ENCODE results near the gene PPP6C.
A peak's percentile ranks its signal among the peaks of the same experiment; 100 is the strongest.
"Not testable (repeated sequence)": the region's sequence is repeated elsewhere in the genome, so short reads cannot be mapped to it uniquely, and the experiment has no call there.

The PPP6C gene

DNA sequence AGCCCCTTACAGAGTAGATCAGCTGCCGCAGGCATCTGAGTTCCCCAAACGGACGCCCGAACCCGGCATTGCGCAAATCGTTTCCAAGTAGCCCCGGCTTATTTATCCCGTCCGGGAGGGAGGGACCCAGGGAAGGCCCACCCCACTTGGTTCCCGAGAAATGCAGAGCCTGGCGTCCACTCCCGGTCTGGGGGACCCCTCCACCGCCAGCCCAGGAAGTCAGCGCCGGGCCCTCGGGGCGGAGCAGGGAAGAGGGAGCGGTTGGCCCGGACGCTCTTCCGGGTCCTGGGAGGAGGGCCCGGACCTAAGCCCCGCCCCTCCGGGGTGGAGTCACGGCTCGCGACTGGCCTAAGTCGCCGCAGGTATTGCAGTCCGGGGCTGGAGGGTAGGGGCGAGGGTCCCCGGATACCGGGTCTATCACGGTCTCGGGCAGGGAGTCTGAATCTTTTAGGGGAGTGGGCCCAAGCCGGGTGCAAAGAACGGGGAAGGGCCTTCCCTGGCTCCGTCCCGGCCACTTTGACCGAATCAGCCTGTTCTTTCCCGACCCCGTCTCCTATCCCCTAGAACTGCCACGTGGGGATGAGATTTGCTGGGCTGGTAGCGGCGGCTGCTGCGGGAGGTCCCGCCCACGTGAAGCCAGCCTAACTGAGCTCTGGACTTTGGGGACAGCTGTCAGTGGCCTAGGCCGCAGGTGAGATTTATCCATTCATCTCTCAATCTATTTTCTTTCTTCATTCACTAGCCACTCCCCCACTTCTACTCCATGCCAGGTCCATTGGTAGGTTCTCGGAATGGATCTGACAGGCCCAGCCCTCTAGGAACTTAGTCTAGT, 10.8 kb upstream of the PPP6C start, which contains the start of gene RABEPK:
Gene RABEPK (plus strand): TSS at position 327 of the 832 bp plus-strand sequence. CDS start 2,472 bp downstream, outside the sequence.
- Mint-ChIP-seq H3K4me3 (peak within 1 kb of the TSS; percentile 93), H3K4me1 (peaks cover 35% of the 10 kb centered on the region), H3K27me3 (no peaks in the 10 kb centered on the region), H3K27ac (peak within 1 kb of the TSS; percentile 91), H3K9me3 (no peaks in the 10 kb centered on the region), H3K36me3 (peaks cover 20% of the 10 kb centered on the region)
- CTCF ChIA-PET, result no interaction called here
- DNase-seq, result peak; percentile 94

DNA sequence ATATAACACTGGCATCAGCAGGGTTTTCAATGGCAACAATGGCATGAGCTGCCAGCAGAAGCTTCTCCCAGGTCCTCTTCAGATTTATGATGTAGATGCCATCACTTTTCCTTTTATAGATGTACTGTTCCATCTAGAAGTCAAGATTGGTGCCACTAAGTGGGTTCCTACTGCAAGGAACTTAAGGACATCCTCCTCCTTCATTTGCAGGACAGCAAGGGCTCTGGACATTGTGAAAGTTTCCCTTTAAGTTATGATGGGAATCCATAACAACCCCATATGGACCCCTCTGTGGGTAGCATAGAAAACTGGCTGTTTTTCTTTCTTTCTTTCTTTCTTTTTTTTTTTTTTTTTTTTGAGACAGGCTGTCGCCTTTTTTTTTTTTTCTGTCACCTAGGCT, 6.0 kb upstream of the PPP6C start:
- Mint-ChIP-seq H3K4me1 (peaks cover 70% of the 10 kb centered on the region), H3K27ac (peak overlapping the region; percentile 28)
- H3K27me3 Mint-ChIP-seq, CTCF ChIA-PET, H3K4me3 Mint-ChIP-seq, H3K9me3 Mint-ChIP-seq, DNase-seq, H3K36me3 Mint-ChIP-seq: not testable (repeated sequence)

DNA sequence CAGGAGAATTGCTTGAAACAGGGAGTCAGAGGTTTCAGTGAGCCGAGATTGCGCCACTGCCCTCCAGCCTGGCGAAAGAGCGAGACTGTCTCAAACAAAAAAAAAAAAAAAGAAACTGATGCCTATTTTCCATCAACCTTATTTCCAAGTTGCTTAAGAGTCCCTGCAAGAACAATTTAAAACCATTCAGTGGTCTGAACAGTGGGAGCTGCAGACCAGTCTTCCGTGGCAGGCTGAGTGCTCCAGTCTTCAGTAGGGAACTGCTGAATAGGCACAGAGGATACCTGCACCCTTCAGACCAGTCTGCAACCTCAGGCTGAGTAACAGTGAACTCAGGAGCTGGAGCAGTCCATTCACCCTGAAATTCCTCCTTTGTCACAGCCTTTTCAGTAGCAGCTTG, 4.9 kb upstream of the PPP6C start:
- Mint-ChIP-seq H3K27ac (peak overlapping the region; percentile 84), H3K4me3 (peak overlapping the region; percentile 65), H3K4me1 (peaks cover 71% of the 10 kb centered on the region)
- H3K36me3 Mint-ChIP-seq, H3K27me3 Mint-ChIP-seq, H3K9me3 Mint-ChIP-seq, DNase-seq, CTCF ChIA-PET: not testable (repeated sequence)

DNA sequence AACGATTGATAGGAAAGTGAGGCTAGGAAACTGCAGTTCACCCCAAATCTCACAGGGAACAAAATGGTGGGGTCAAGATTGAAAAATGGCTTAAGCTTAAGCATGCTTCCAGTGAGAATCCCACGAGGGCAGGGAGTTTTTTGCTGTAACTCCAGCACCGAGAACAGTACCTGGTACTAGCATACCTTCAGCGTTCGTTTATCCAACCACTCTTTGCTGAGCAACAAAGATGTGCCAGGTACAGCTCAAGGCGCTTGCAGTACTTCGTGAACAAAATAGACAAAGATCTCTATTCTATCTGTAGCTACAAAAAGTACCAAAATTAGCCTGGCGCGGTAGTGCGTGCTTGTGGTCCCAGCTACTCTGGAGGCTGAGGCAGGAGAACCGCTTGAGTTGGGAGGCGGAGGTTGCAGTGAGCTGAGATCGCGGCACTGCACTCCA, 778 bp upstream of the PPP6C start:
- Mint-ChIP-seq H3K36me3 (peaks cover 7% of the 10 kb centered on the region), H3K27ac (peak overlapping the region; percentile 88), H3K4me1 (peaks cover 67% of the 10 kb centered on the region), H3K27me3 (no peaks in the 10 kb centered on the region), H3K9me3 (no peaks in the 10 kb centered on the region), H3K4me3 (peak overlapping the region; percentile 95)
- DNase-seq, result peak; percentile 30
- CTCF ChIA-PET, result interaction anchor here (0.6 to 0.7 kb wide), 2 partner anchors 65 to 172 kb away, joined by 3 read pairs; no protein-coding TSS in a partner anchor

DNA sequence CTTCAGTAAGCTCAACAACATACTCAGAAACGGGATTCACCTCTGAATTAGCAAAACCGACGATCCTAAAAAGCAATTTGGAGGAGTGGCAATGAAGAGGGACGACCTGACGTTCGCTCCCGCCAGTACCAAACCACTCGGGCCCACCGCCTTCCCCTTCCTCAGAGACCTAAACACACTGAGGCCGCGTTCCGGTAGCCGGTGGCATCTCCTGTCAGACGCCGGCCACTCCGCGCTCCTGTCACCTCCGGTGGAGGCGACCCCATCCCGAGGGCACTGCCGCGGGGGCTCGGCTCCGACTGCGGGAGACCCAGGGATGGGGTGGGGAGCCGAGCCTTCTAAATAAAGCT, 617 bp downstream of the PPP6C start:
- H3K4me3 Mint-ChIP-seq, result peak overlapping the region; percentile 95
- H3K36me3 Mint-ChIP-seq, result peaks cover 13% of the 10 kb centered on the region
- peak overlapping the region; percentile 88 for H3K27ac Mint-ChIP-seq
- H3K27me3 Mint-ChIP-seq, result no peaks in the 10 kb centered on the region
- DNase-seq, result peak; percentile 61
- CTCF ChIA-PET, result interaction anchor here (1.0 kb wide), 1 partner anchor 233 kb away, joined by 3 read pairs; no protein-coding TSS in a partner anchor
- H3K9me3 Mint-ChIP-seq, result no peaks in the 10 kb centered on the region
- peaks cover 53% of the 10 kb centered on the region for H3K4me1 Mint-ChIP-seq

DNA sequence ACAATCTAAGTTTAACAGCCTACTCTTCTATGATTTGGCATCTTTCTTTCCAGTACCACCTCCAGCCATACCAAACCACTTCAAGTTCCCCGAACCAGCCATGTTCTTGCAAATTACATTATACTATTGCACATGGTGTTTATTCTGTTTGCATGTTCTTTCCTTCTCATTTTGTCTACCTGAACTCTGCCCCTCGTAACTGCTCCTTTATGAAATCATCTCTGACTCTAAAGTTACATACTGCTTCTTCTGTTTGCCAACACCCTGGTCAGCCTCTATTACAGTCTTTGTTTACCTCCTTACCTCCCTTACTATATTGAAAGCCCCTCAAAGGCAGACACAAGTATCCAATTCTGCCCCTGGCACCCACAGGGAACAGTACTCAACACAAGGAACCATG, 6.0 kb downstream of the PPP6C start:
- Mint-ChIP-seq H3K4me3 (no peak overlapping the region), H3K36me3 (peaks cover 31% of the 10 kb centered on the region), H3K27me3 (no peaks in the 10 kb centered on the region), H3K27ac (no peak overlapping the region), H3K4me1 (peaks cover 35% of the 10 kb centered on the region), H3K9me3 (no peaks in the 10 kb centered on the region)
- CTCF ChIA-PET, result no interaction called here
- DNase-seq, result no peak

DNA sequence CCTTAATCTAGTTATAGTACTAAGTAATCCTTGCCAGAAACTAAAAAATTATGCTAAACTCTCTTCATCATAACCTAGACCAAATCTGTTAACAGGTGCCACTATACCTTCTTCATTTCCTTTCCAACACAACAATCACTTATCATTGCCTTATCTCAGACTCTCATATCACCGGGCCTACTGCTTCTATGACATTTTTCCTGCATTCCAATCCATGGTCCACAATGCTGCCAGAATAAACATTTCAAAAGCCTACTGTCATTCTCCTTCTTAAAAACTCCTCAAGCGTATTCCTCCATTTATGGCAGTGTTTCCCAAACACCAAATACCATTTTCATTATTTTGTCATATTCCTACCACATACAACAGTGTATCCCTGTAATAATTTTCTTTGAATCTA, 6.5 kb downstream of the PPP6C start:
- no peak overlapping the region for H3K4me3 Mint-ChIP-seq
- CTCF ChIA-PET, result no interaction called here
- DNase-seq, result no peak
- no peak overlapping the region for H3K27ac Mint-ChIP-seq
- H3K27me3 Mint-ChIP-seq, result no peaks in the 10 kb centered on the region
- peaks cover 31% of the 10 kb centered on the region for H3K4me1 Mint-ChIP-seq
- H3K36me3 Mint-ChIP-seq, result peaks cover 32% of the 10 kb centered on the region
- H3K9me3 Mint-ChIP-seq, result no peaks in the 10 kb centered on the region

DNA sequence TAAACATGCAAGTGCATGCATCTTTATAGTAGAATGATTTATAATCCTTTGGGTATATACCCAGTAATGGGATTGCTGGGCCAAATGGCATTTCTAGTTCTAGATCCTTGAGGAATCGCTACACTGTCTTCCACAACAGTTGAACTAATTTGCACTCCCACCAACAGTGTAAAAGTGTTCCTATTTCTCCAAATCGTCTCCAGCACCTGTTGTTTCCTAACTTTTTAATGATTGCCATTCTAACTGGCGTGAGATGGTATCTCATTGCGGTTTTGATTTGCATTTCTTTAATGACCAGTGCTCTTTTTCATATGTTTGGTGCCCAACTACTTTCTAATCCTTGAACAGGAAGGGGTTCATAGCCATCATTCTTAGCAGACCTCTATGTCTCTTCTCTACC, 7.8 kb downstream of the PPP6C start:
- H3K4me1 Mint-ChIP-seq, result peaks cover 19% of the 10 kb centered on the region
- CTCF ChIA-PET, result not testable (repeated sequence)
- H3K36me3 Mint-ChIP-seq, result peaks cover 30% of the 10 kb centered on the region

DNA sequence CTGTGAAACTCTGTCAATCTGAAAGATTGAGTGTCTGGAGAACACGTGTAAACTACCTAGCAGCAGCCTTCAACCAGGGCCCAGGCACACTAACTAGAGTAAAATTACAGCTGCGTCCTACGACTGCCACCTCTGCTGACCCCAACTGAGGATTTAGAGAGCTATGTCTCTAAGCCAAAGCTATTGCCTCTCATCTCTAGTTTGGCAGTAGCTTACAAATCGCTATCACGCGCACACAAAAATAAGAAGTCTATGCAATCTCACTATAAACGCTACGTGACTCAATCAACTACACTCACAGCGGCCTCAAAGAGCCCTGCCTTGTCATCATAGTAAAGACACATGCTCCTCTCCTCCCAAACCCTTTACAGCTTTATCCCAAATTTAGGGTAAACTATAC, 8.7 kb downstream of the PPP6C start:
- Mint-ChIP-seq H3K36me3 (peaks cover 32% of the 10 kb centered on the region), H3K27me3 (no peaks in the 10 kb centered on the region), H3K4me3 (no peak overlapping the region), H3K27ac (no peak overlapping the region), H3K9me3 (no peaks in the 10 kb centered on the region), H3K4me1 (peaks cover 19% of the 10 kb centered on the region)
- CTCF ChIA-PET, result no interaction called here
- no peak for DNase-seq

More for the DNA sequence above, 7.8 kb downstream of the PPP6C start:
- H3K9me3 Mint-ChIP-seq, H3K4me3 Mint-ChIP-seq, H3K27ac Mint-ChIP-seq, DNase-seq, H3K27me3 Mint-ChIP-seq: not testable (repeated sequence)

DNA sequence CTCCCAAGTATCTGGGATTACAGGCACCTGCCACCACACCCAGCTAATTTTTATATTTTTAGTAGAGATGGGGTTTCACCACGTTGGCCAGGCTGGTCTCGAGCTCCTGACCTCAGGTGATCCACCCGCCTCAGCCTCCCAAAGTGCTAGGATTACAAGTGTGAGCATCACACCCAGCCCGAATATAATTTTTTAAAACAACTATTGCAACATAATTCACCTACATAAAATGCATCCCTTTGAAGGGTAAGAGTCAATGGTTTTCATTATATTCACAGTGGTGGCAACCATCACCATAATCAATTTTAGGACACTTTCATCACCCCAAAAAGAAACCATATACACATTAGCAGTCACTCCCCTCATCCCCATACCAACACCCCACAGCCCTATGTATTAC, 9.8 kb downstream of the PPP6C start:
- H3K27me3 Mint-ChIP-seq, H3K27ac Mint-ChIP-seq, H3K4me3 Mint-ChIP-seq, CTCF ChIA-PET, H3K9me3 Mint-ChIP-seq, DNase-seq: not testable (repeated sequence)
- peaks cover 28% of the 10 kb centered on the region for H3K36me3 Mint-ChIP-seq
- H3K4me1 Mint-ChIP-seq, result peaks cover 19% of the 10 kb centered on the region

DNA sequence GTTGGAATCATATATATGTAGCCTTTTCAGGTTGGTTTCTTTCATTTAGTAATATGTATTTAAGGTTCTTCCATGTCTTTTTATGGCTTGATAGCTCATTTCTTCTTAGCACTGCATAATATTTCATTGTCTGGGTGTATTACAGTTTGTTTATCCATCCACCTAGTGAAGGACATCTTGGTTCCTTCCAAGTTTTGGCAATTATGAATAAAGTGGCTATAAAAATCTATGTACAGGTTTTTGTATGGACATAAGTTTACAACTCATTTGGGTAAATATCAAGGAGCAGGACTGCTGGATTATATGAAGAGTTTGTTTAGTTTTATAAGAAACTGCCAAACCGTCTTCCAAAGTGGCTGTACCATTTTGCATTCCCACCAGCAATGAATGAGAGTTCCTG, 11.7 kb downstream of the PPP6C start:
- Mint-ChIP-seq H3K4me1 (peaks cover 17% of the 10 kb centered on the region), H3K4me3 (no peak overlapping the region), H3K9me3 (no peaks in the 10 kb centered on the region), H3K27ac (no peak overlapping the region), H3K36me3 (peaks cover 21% of the 10 kb centered on the region), H3K27me3 (no peaks in the 10 kb centered on the region)
- DNase-seq, result no peak
- CTCF ChIA-PET, result no interaction called here

DNA sequence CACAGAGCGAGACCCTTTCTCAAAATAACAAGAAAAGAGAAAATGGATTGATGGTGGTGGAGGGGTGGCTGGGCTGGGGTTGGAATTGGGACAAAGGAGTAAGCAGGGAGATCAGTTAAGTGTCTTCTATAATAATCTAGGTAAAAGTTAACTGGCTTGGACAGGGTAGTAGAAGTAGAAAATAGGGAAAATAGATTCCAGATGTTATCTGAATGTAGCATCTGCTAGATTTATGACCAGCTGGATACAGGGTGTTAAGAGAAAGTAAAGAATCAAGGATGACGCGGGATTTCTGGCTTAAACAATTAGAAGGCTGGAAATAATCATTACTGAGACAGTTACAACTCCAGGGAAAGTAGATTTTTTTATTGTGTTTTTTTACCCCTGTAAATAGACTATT, 13.0 kb downstream of the PPP6C start:
- DNase-seq, result no peak
- Mint-ChIP-seq H3K27ac (peak overlapping the region; percentile 0), H3K4me1 (peaks cover 19% of the 10 kb centered on the region), H3K27me3 (no peaks in the 10 kb centered on the region), H3K9me3 (no peaks in the 10 kb centered on the region), H3K4me3 (no peak overlapping the region), H3K36me3 (peaks cover 17% of the 10 kb centered on the region)
- CTCF ChIA-PET, result interaction anchor here (0.6 kb wide), 1 partner anchor 14 kb away, joined by 3 read pairs; no protein-coding TSS in a partner anchor

DNA sequence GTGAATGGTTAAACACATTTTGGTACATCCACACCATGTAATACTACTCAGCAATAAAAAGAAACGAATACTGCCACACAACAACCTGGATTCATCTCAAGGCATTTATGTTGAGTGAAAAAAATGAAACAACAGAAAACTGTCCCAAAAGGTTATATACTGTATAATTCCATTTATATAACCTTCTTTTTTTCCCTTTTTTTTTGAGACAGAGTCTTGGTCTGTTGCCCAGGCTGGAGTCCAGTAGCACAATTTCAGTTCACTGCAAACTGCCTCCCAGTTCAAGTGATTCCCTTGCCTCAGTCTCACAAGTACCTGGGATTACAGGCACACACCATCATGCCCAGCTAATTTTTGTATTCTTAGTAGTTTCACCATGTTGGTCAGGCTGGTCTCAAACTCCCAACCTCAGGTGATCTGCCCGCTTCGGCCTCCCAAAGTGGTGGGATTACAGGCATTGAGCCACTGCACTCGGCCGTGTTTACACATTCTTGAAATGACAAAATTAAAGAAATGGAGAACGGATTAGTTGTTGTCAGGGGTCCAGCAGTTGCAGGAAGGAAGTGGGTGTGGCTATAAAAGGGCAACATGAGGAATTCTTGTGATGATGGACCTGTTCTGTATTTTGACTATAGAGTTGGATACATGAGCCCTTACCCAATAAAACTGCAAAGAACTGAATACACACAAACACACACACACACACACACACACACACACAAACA, 17.4 kb downstream of the PPP6C start:
- Mint-ChIP-seq H3K27ac (peak overlapping the region; percentile 67), H3K36me3 (peaks cover 32% of the 10 kb centered on the region), H3K9me3 (no peaks in the 10 kb centered on the region), H3K4me1 (peaks cover 14% of the 10 kb centered on the region), H3K27me3 (no peaks in the 10 kb centered on the region), H3K4me3 (no peak overlapping the region)
- CTCF ChIA-PET, result no interaction called here
- DNase-seq, result no peak

DNA sequence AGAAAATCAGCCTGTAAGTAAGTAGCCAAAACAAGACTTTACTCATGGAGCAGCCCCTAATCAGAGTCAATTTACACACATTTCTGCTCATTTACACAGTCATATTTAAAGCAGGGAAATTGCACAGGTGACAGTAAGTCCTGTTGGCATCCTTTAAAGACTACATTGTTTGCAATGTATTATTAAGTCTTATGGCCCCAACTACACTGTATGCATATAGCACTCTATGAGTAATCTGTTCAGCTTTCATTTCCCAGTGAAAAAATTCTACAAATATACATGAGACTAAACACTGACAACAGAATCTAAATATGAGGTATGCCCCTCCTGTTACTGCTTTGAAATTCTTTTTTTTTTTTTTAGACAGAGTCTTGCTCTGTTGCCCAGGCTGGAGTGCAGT, 19.7 kb downstream of the PPP6C start:
- Mint-ChIP-seq H3K36me3 (peaks cover 33% of the 10 kb centered on the region), H3K4me3 (no peak overlapping the region), H3K9me3 (no peaks in the 10 kb centered on the region), H3K27me3 (no peaks in the 10 kb centered on the region), H3K4me1 (peaks cover 12% of the 10 kb centered on the region), H3K27ac (peak overlapping the region; percentile 33)
- no peak for DNase-seq
- CTCF ChIA-PET, result no interaction called here

DNA sequence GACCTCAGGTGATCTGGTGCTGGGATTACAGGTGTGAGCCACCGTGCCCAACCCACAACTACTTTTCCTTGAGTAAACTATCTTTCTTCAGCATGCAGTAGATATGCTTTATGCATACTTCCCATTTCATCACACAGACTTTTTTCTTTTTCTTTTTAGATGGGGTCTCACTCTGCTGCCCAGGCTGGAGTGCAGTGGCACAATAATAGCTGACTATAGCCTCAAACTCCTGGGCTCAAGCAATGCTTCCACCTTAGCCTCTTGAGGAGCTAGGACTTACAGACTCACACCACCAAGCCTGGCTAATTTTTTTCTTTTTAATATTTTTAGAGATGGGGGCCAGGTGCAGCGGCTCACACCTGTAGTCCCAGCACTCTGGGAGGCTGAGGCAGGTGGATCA, 22.8 kb downstream of the PPP6C start:
- H3K27me3 Mint-ChIP-seq, result no peaks in the 10 kb centered on the region
- H3K27ac Mint-ChIP-seq, result no peak overlapping the region
- no peaks in the 10 kb centered on the region for H3K4me1 Mint-ChIP-seq
- H3K4me3 Mint-ChIP-seq, result no peak overlapping the region
- no peaks in the 10 kb centered on the region for H3K9me3 Mint-ChIP-seq
- CTCF ChIA-PET, result no interaction called here
- DNase-seq, result no peak
- peaks cover 25% of the 10 kb centered on the region for H3K36me3 Mint-ChIP-seq

Measured in activated naive CD4-positive, alpha-beta T cell treated with anti-CD3 and anti-CD28 coated beads, Interleukin-2, amount 10 ng/mL, durations not matched to agents 7 days and 5 days (primary cell).